Activated T-helper 1 cell treated with anti-CD3 and anti-CD28 coated beads, Interleukin-12 subunit alpha, Interleukin-12 subunit beta, Interleukin-2, Interleukin-4 antibody, amounts not matched to agents 30 ng/mL and 10 ng/mL and 1 ng/mL, durations not matched to agents 14 hours and 24 hours and 36 hours (primary cell): ENCODE results near the gene LRCH1. TPM values are rescaled to one million over a fixed set of nuclear protein-coding genes. Genes with fewer than 3 reads are reported as not detected.
A peak's percentile ranks its signal among the peaks of the same experiment; 100 is the strongest.

Source experiments
- DNase-seq: peaks from one replicate; pipeline ENCODE4 v3.0.0; 2021; ENCODE audit warnings: low spot score
- H3K27ac Mint-ChIP-seq: one replicate; pipeline ENCODE4 v1.8.0; 2021; ENCODE audit warnings: mild to moderate bottlenecking, mixed read lengths
- H3K27me3 Mint-ChIP-seq: one replicate; pipeline ENCODE4 v1.8.0; 2022; ENCODE audit warnings: mild to moderate bottlenecking, moderate library complexity, mixed read lengths; ENCODE audit not compliant: insufficient read depth
- H3K36me3 Mint-ChIP-seq: one replicate; pipeline ENCODE4 v1.8.0; 2021; ENCODE audit warnings: low read depth, mixed read lengths
- H3K4me1 Mint-ChIP-seq: one replicate; pipeline ENCODE4 v1.8.0; 2021; ENCODE audit warnings: low read depth, mixed read lengths
- H3K4me3 Mint-ChIP-seq: one replicate; pipeline ENCODE4 v1.8.0; 2021; ENCODE audit warnings: mild to moderate bottlenecking, moderate library complexity, mixed read lengths
- H3K9me3 Mint-ChIP-seq: one replicate; pipeline ENCODE4 v1.8.0; 2021; ENCODE audit warnings: mixed read lengths
- intact Hi-C: fragments of 100-400 bp; cut with micrococcal nuclease; formaldehyde crosslinking; loops from one replicate; pipeline ENCODE4 v1.15.1; 2024
- total RNA-seq: library from RNA; stranded (reverse); gene quantifications from 2 replicates; pipeline ENCODE4 v1.2.3, GENCODE V29; 2022

The LRCH1 gene
- total RNA-seq, 1 donor from 2014 or later: 20.3 TPM

DNA sequence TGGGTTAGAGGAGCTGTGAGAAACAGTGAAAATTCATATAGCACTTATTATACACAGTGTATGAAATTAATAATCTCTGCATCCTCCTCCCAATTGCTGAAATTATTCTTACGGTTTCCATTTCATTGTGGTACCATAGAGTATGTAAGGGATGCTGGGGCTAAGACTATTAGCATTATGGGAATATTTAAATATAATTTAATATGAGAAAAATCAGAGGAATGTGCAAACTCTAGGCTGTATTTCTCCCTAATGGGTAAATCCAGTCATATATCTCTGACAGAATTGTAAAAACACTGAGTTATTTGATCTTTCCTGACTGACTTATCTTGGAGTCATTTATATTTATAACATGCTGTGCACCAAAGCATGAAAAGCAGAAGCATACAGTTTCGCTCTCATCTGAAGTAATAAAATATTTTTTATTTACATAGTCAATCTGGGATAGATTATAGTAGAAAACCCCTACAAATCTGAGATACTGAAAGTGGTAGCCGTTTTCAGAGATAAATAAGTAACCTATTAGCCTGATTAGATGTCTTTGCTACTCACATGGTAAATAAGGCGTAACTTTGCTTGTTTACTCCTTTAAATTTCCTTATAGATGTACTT, 34.9 kb downstream of the LRCH1 start:
- intact Hi-C loops: no loop called here
- H3K4me1 Mint-ChIP-seq: peaks cover 40% of the 10 kb centered on the region
- H3K27me3 Mint-ChIP-seq: peaks cover 2% of the 10 kb centered on the region
- H3K27ac Mint-ChIP-seq: no peak overlapping the region
- no peaks in the 10 kb centered on the region for H3K9me3 Mint-ChIP-seq
- peaks cover 5% of the 10 kb centered on the region for H3K36me3 Mint-ChIP-seq
- H3K4me3 Mint-ChIP-seq: no peak overlapping the region
- DNase-seq: no peak

GRCh38 chr13:46592385-46592784, 39.4 kb downstream of the LRCH1 start:
- H3K4me3 Mint-ChIP-seq: no peak overlapping the region
- peaks cover 5% of the 10 kb centered on the region for H3K36me3 Mint-ChIP-seq
- no peak overlapping the region for H3K27ac Mint-ChIP-seq
- intact Hi-C loops: loop anchor here (1.0 to 5.0 kb wide), 3 partner anchors 8 to 205 kb away; partner anchors contain the start of gene ESD
- H3K9me3 Mint-ChIP-seq: no peaks in the 10 kb centered on the region
- DNase-seq: no peak
- peaks cover 2% of the 10 kb centered on the region for H3K27me3 Mint-ChIP-seq
- peaks cover 65% of the 10 kb centered on the region for H3K4me1 Mint-ChIP-seq

GRCh38 chr13:46593398-46593797, 40.4 kb downstream of the LRCH1 start:
- H3K4me3 Mint-ChIP-seq: peak overlapping the region; percentile 15
- intact Hi-C loops: loop anchor here (1.0 to 5.0 kb wide), 6 partner anchors 13 to 204 kb away; partner anchors contain the start of gene ESD
- H3K27ac Mint-ChIP-seq: no peak overlapping the region
- peaks cover 73% of the 10 kb centered on the region for H3K4me1 Mint-ChIP-seq
- peaks cover 2% of the 10 kb centered on the region for H3K27me3 Mint-ChIP-seq
- H3K9me3 Mint-ChIP-seq: no peaks in the 10 kb centered on the region
- peak; percentile 38 for DNase-seq
- peaks cover 5% of the 10 kb centered on the region for H3K36me3 Mint-ChIP-seq

DNA sequence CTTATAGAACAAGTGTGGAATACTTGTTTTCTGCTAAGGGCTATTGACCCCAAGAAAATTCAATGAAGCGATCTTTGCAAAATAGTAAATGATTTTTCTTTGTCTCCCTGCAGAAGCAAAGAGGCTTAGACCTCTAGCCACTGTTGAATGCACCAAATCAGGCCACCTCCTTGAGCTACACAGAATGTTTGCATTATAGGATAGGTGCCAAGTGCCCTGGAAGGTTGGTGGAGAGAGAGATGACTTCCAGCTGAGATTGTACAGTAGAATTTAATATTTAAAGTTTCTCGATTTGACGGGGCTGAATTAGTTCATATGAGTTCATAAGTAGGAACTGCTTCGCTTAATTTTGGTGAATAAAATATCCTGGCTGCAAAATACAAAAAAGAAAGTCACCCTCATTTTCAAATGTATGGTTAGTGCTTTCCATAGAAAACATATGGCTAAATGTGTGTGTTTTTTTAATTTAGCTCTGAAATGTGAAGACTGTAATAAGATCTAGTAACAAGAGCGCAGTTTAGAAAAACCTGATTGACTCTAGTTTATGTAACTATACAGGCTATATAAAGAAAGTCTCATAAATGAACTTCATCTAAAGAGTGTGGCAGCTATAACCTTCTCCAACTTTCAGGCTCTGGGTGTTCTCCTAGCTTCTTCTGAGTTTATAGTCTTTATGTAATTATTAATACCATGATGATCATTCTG, 41.6 kb downstream of the LRCH1 start:
- Mint-ChIP-seq H3K9me3 (no peaks in the 10 kb centered on the region), H3K27ac (no peak overlapping the region), H3K36me3 (peaks cover 7% of the 10 kb centered on the region), H3K4me1 (peaks cover 83% of the 10 kb centered on the region), H3K4me3 (no peak overlapping the region), H3K27me3 (peaks cover 2% of the 10 kb centered on the region)
- DNase-seq: no peak
- intact Hi-C loops: loop anchor here (5.0 kb wide), 1 partner anchor 203 kb away; the partner anchor contains the start of gene ESD

DNA sequence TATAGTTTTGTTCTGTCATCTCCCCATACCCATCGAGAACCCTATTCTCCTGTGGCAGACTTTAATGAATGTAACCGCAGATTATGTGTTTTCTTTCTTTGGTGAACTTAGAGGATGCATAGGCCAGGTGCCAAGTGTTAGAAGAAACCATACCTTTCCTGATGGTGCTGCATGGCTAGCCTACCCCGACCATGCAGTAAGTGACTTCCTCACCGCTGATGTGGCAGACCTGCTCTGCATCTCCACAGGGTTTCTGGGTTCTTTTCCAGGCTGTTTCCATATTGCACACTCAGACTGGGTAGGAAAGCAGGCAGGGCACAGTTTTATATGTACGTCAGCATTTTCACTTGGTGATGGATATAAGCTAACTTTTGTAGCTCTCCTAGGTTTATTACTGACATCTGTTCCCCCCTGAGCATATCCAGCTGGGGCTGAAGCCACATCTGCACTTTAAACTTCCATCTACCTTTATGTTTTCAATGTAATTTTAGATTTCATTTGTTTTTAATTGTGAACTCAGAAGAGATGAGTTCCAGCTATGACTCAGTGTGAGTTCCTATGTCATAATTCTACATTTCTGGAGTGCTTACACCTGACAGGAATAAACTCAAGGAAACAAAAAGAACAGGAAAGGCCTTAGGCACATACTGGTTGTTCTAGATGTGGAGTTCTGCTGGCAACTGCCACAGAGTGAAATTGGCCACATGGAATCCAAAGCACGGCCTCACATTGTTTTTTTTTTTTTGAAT, 42.3 kb downstream of the LRCH1 start:
- peaks cover 2% of the 10 kb centered on the region for H3K27me3 Mint-ChIP-seq
- intact Hi-C loops: no loop called here
- H3K4me1 Mint-ChIP-seq: peaks cover 80% of the 10 kb centered on the region
- H3K9me3 Mint-ChIP-seq: no peaks in the 10 kb centered on the region
- no peak overlapping the region for H3K4me3 Mint-ChIP-seq
- DNase-seq: no peak
- H3K27ac Mint-ChIP-seq: no peak overlapping the region
- peaks cover 2% of the 10 kb centered on the region for H3K36me3 Mint-ChIP-seq

GRCh38 chr13:46595885-46596275, 42.9 kb downstream of the LRCH1 start:
- no peaks in the 10 kb centered on the region for H3K9me3 Mint-ChIP-seq
- no peak overlapping the region for H3K4me3 Mint-ChIP-seq
- H3K27ac Mint-ChIP-seq: no peak overlapping the region
- DNase-seq: no peak
- peaks cover 80% of the 10 kb centered on the region for H3K4me1 Mint-ChIP-seq
- peaks cover 2% of the 10 kb centered on the region for H3K36me3 Mint-ChIP-seq
- H3K27me3 Mint-ChIP-seq: peaks cover 2% of the 10 kb centered on the region
- intact Hi-C loops: no loop called here

DNA sequence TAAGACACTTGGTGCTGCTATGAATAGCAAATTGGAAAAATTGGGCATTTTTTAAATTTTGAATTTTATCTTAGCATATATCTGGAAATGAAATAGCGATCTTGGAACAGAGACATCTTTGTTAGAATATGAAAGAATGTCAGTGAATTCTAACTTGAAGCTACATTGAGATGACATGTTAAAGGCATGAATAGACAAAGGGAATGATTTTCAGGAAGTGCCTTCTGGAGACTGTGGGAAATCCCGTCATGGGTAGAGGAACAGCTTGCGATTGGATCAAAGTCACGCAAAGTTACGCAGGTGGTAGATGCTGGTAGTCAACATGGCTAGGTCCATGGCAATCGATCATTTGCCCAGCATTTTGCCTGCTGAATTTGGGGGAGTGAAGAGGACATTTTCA, 43.5 kb downstream of the LRCH1 start:
- H3K36me3 Mint-ChIP-seq: peaks cover 2% of the 10 kb centered on the region
- no peak for DNase-seq
- intact Hi-C loops: no loop called here
- H3K9me3 Mint-ChIP-seq: no peaks in the 10 kb centered on the region
- H3K27me3 Mint-ChIP-seq: peaks cover 2% of the 10 kb centered on the region
- peaks cover 84% of the 10 kb centered on the region for H3K4me1 Mint-ChIP-seq
- no peak overlapping the region for H3K4me3 Mint-ChIP-seq
- H3K27ac Mint-ChIP-seq: no peak overlapping the region

DNA sequence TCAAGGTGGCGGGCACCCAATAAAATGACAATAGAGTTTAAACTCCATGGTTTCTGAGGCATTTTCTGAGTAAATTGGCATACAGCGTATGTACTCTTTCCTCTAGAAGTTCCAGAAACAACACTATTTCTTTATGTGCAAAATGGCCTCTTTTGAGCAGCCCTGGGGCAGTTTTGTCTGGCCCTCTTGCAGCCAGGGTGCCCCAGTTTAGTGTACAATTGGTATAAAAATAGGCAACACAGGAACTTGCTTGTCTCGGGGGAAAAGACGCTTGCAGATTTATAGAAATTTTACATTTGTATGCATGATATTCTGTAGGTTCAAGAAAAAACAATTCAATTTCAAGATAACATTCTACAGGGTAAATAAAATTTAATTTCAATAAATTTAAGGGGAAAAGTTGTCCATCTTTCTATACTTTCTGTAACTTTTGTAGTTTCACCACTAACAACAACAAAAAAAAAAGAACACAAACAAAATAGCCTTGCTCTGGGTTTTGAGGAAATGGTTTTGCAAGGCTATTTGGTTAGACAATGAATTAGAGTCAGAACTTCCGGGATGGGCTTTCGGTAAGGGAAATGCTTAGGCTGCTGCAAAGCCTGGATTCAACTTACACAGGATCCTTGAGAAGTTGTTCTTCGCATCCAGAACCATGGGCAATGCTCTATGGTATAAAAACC, 45.3 kb downstream of the LRCH1 start:
- intact Hi-C loops: loop anchor here (2.0 kb wide), 1 partner anchor 257 kb away; no protein-coding TSS in a partner anchor
- DNase-seq: no peak
- Mint-ChIP-seq H3K27me3 (no peaks in the 10 kb centered on the region), H3K36me3 (peaks cover 1% of the 10 kb centered on the region), H3K4me1 (peaks cover 86% of the 10 kb centered on the region), H3K9me3 (no peaks in the 10 kb centered on the region), H3K27ac (no peak overlapping the region), H3K4me3 (no peak overlapping the region)

DNA sequence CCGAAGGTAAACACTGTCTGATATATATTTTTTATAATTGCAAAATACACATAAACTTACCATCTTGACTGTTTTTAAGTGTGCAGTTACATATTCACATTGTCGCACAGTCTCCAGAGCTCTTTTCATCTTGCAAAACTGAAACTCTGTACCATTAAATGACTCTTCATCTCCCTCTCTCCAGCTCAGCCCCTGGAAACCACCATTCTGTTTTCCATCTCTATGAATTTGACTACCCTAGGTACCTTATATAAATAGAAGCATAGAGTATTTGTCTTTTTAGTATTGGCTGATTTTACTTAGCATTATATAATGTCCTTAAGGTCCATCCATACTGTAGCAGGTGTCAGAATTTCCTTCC, 45.8 kb downstream of the LRCH1 start:
- intact Hi-C loops: loop anchor here (2.0 kb wide), 1 partner anchor 258 kb away; no protein-coding TSS in a partner anchor
- Mint-ChIP-seq H3K36me3 (peaks cover 1% of the 10 kb centered on the region), H3K9me3 (no peaks in the 10 kb centered on the region), H3K4me3 (no peak overlapping the region), H3K27me3 (no peaks in the 10 kb centered on the region), H3K27ac (peak overlapping the region; percentile 0), H3K4me1 (peaks cover 81% of the 10 kb centered on the region)
- no peak for DNase-seq

- Mint-ChIP-seq H3K4me3 (no peak overlapping the region), H3K9me3 (no peaks in the 10 kb centered on the region), H3K27ac (no peak overlapping the region), H3K27me3 (no peaks in the 10 kb centered on the region), H3K36me3 (peaks cover 1% of the 10 kb centered on the region), H3K4me1 (peaks cover 75% of the 10 kb centered on the region)
- no peak for DNase-seq
- intact Hi-C loops: loop anchor here (1.0 kb wide), 1 partner anchor 9 kb away; no protein-coding TSS in a partner anchor
These were observed 48.0 kb downstream of the LRCH1 start for GRCh38 chr13:46600943-46601311.

DNA sequence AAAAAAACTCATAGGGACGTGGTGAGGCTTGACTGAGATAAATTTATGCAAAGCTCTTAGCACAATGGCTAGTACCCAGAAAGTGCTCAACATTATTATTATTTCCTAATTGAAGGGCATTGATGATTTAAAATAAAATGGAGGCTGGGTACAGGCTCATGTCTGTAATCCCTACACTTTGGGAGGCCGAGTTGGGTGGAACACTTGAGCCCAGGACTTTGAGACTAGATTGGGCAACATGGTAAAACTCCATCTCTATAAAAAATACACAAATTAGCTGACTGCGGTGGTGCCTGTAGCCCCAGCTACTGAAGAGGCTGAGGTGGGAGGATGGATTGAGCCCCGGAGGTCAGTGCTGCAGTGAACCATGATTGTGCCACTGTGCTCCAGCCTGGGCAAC, 49.6 kb downstream of the LRCH1 start:
- H3K27ac Mint-ChIP-seq: no peak overlapping the region
- H3K4me1 Mint-ChIP-seq: peaks cover 84% of the 10 kb centered on the region

GRCh38 chr13:46603165-46603603, 50.2 kb downstream of the LRCH1 start:
- H3K36me3 Mint-ChIP-seq: peaks cover 1% of the 10 kb centered on the region
- H3K9me3 Mint-ChIP-seq: no peaks in the 10 kb centered on the region
- H3K4me3 Mint-ChIP-seq: no peak overlapping the region
- H3K4me1 Mint-ChIP-seq: peaks cover 84% of the 10 kb centered on the region
- intact Hi-C loops: no loop called here
- H3K27ac Mint-ChIP-seq: no peak overlapping the region
- H3K27me3 Mint-ChIP-seq: no peaks in the 10 kb centered on the region
- DNase-seq: no peak

More for the DNA sequence above, 49.6 kb downstream of the LRCH1 start:
- no peaks in the 10 kb centered on the region for H3K27me3 Mint-ChIP-seq
- no peak for DNase-seq
- no peak overlapping the region for H3K4me3 Mint-ChIP-seq
- H3K36me3 Mint-ChIP-seq: peaks cover 1% of the 10 kb centered on the region
- no peaks in the 10 kb centered on the region for H3K9me3 Mint-ChIP-seq
- intact Hi-C loops: no loop called here
